G401 (cell line): Measurements from ENCODE around the gene SYN1. TPM values are rescaled to one million over a fixed set of nuclear protein-coding genes. Genes with fewer than 3 reads are reported as not detected.

ENCODE experiments used
- DNase-seq: peaks from one replicate; pipeline ENCODE4 v3.0.0-alpha.2; 2015; ENCODE audit warnings: low spot score
- in situ Hi-C: cut with HindIII; loops from 2 replicates; pipeline ENCODE4 v1.10.0; 2016; ENCODE audit warnings: low sequenced_read_pairs, mixed read lengths
- total RNA-seq: library from RNA; depleted of rRNA; stranded (reverse); fragments of >200 nt; shearing (Covaris generic); gene quantifications from 2 replicates; pipeline ENCODE4 v1.2.3, GENCODE V29; 2014; rRNA removed

Gene SYN1
- total RNA-seq, 1 experiment from 2014 or later, result 0.61 TPM

DNA sequence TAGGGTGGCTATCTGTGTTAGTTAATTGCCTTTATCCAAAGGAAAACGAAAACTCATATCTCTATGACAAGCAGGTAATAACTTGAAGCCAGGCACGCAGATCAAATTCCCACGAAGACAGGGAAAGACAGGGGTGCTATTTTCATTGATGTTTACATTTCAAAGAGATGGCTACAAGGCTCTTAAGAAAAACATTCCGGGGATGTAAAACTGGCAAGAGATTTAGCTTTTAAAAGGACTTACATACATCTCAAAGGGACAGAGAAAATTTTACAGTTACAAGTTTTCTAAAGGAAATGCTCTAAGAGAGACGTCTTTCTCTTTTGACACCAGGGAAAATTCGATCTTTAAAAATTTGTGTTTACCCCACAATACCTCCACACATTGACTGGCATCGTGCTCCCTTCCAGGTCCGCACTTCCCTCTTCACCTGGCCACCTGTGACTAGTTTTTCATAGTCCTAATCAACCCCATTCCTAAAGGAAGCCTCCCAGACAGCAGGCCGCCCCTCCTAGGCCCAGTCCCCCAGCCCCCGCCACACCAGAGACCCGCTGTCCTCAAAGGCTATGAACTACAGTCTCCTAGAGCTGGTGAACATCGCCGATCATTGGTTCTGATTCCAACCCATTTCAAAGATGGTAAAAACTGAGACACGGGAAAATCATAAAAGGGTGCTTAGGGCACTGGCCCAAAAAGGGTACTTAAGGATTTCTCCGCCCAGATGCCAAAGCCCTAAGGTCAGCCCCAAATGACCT lies 59.3 kb downstream of the SYN1 start:
- in situ Hi-C loops, result no loop called here
- no peak for DNase-seq

DNA sequence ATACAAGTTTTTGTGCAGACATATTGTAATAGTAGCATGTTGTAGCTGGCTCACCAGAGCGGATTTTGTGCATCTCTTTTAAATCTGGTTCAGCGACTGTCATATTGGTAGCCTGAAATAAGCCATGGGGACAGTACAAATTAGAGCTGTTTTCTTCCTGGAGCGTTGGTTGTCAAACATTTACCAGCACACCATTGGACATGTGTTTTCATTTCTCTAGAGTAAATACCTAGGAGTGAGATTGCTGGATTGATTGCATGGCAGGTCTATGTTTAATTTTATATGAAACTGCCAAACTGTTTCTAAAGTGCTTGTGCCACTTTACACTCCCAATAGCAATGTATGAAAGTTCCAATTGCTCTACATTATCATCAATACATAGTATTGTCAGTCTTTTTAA lies 61.2 kb downstream of the SYN1 start:
- in situ Hi-C loops, result no loop called here
- no peak for DNase-seq

DNA sequence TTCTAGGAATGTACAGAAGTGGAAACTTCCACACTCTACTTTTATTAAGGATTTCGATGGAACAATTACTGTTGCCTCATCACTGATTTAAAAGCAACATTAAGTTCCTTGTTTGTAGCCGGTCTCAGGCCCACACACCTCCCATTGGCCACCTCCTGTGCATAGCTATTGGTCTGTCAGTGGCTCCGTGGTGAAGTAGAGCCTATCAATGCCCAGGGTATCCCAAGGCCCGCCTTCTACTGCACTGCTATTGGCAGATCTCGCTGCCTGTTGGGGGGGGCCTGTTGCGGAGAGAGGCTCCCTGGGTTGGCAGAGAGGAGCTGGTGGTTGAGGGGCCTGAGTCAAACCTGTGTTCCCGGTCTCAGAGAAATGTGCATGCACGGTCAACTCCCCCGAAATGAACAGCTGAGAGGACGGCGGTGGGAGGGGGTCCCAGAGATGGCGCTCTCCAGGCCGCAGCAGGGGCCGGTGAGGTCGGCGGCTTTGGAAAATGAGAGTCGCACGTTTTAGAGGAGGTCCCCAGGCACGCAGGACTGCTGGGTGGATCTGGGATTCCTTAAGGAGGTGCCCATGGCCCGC lies 63.5 kb downstream of the SYN1 start:
- DNase-seq, result peak; percentile 96
- in situ Hi-C loops, result no loop called here

DNA sequence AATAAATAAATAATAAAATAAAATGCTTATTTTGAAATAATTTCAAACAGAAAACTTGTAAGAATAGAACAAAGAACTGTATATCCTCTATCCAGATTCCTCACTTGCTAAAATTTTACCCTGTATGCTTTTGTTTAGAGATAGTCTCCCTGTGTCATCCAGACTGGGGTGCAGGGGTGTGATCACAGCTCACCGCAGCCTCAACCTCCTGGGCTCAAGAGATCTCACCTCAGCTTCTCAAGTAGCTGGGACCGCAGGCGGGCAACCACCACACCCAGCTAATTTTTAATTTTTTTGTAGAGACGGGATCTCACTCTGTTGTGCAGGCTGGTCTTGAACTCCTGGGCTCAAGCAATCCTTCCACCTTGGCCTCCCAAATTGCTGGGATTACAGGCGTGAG lies 76.2 kb downstream of the SYN1 start:
- DNase-seq, result no peak
- in situ Hi-C loops, result no loop called here

DNA sequence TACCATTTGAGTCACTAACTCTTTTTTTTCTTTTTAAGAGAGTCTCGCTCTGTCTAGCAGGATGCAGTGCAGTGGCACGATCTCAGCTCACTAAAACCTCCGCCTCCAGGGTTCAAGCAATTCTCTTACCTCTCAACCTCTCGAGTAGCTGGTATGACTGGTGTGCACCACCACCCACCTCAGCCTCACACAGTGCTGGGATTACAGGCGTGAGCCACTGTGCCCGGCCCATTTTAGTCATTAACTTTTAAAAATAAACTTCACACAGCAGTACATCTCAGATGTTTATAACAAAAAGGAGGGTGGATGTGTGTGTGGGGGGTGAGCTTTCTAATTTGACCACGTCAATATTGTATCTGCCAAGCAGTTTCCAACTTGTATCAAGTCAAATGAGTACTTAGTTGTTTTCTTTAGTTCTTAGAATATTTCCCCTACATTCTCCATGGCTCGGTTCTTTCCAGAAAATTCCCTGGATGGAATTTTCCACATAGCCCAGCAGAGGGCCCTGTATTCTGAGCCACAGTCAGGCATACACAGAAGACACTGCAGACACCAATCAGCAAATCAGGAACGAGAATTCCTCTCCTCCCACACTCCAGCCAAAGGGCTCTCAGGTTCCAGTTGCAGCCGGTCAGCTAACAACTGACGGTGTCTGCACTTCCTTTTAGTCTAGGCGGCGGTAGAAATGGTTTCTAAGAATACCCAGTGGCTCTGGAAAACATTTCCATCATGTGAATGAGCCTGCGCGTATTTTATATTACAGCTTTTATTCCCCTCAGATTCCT lies 78.7 kb downstream of the SYN1 start:
- in situ Hi-C loops, result no loop called here
- DNase-seq, result peak; percentile 94

DNA sequence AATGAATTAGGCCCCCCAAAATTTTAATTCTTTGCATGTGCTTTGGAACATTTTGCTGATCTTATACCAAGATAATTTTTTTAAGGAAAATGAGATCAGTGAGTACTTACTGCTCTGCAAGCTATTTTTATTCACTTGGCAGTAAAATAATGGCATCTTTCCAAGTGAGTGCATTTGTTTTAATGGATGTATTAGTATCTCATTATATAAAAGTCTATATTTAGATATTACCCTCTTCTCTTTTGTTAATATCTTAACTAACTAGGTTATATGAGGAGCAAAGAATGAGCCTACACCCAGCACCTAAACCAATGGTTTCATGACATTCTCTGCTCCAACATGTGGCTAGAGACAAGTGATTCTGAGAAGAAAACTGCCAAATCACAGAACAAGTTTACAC lies 79.8 kb downstream of the SYN1 start:
- in situ Hi-C loops, result no loop called here
- peak; percentile 40 for DNase-seq

DNA sequence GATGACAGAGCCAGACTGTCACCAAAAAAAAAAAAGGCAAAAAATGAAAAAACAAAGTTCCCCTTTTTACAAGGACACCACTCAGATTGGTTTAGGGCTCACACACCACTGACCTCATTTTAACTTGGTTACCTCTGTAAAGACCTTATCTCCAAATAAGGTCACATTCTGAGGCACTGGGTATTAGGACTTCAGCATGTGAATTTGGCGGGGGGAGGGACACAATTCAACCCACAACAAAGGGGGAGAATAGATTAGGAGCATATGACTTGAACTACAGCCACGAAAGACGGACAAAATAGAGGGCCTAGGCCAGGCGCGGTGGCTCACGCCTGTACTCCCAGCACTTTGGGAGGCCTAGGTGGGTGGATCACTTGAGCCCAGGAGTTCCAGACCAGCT lies 89.6 kb downstream of the SYN1 start:
- no peak for DNase-seq
- in situ Hi-C loops, result no loop called here

DNA sequence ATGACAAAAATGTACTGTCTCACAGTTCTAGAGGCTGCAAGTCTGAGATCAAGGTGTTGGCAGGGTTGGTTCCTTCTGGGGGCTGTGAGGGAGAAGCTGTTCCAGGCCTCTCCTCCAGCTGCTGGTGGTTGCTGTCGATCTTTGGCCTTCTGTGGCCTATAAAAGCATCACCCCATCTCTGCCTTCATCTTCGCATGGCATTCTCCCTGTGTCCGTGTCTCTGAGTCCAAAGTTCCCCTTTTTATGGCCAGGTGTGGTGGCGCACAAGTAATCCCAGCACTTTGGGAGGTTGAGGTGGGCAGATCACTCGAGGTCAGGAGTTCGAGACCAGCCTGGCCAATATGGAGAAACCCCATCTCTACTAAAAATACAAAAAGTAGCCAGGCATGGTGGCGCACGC lies 90.1 kb downstream of the SYN1 start:
- in situ Hi-C loops, result no loop called here
- DNase-seq, result no peak

DNA sequence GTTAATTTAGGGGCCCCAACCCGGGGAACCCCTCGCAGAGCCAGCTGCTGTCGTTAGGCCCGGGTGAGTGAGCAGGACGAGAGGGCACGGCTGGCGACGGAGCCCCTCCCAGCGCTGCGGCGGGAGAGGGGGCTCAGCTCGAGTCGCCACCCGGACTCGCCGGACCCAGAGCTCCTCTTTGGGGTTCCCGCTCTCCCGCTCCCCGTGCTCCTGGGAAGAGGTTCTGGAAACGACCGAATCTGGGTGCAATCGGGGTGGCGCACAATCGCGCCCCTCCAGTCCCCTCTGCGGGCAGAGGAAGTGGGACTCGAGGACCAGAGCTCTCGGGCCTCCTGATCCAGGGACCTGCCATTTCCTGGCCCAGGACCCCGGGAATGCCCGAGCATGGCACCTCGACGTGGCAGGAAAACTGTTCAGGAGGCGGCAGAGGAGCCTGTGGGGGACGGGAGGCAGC lies 95.9 kb downstream of the SYN1 start:
- in situ Hi-C loops, result no loop called here
- no peak for DNase-seq

DNA sequence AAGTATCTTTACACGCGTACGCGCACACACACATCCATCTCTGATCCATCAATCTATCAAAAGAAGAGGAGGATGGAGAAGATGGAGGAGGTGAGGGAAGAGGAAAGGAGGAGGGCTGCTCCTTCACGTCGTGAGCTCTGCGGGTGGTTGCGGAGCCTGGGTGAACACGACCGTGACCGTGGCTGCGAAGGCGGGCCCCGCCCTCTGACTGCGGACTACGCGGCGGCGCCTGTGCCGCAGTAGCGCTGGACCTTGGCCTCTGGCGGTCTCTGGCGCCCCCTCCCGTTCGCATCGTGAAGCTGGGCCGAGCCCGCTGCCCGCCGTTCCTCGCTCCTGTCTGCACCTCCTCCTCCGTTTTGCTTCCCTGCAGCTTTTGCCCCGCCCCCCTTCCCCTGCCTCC lies 96.4 kb downstream of the SYN1 start:
- in situ Hi-C loops, result no loop called here
- peak; percentile 81 for DNase-seq

Other genes with a start within 250 kb of the SYN1 start
- gene ZNF157, start 249.3 kb downstream of the SYN1 start, total RNA-seq, result 0.25 and 0.44 TPM in 2 replicates
- 3.4 and 6.3 TPM in 2 replicates for gene ZNF41, start 136.6 kb downstream of the SYN1 start, total RNA-seq
- 5.8 and 8.2 TPM in 2 replicates for gene ARAF, start 58.7 kb downstream of the SYN1 start, total RNA-seq
- gene TIMP1, start 37.4 kb downstream of the SYN1 start, total RNA-seq, result 43.0 and 56.7 TPM in 2 replicates
- gene CFP, start 10.1 kb upstream of the SYN1 start, total RNA-seq, result 0.27 TPM in 1 of 2 replicates, not detected in the other
- 31.8 and 40.6 TPM in 2 replicates for gene ELK1, start 30.7 kb upstream of the SYN1 start, total RNA-seq
- 82.2 and 96.2 TPM in 2 replicates for gene UXT, start 39.3 kb upstream of the SYN1 start, total RNA-seq
- gene ZNF81, start 217.0 kb upstream of the SYN1 start, total RNA-seq, result 0.49 and 1.4 TPM in 2 replicates